Omental fat pad (tissue), 4 donors: ENCODE results near the gene OPCML. TPM values are rescaled to one million over a fixed set of nuclear protein-coding genes. Genes with fewer than 3 reads are reported as not detected.

ENCODE experiments used
- ATAC-seq: fragments of 150-250 bp; one replicate; pipeline ENCODE4 v1.9.1; 2016; ENCODE audit warnings: mild to moderate bottlenecking, moderate library complexity; ENCODE audit not compliant: low FRiP score
- DNase-seq: peaks from one replicate; pipeline ENCODE4 v3.0.0-alpha.2; 2019; ENCODE audit warnings: low spot score
- total RNA-seq, 4 donors: library from RNA; depleted of rRNA; stranded (reverse); fragments of >200 nt; gene quantifications; one replicate each; pipeline ENCODE4 v1.1.0, GENCODE V29; 2016
- TF ChIP-seq, protein P1 (sequence below), 3 donors: fragments of 450-650 bp; IDR thresholded peaks; one replicate each; pipeline ENCODE4 v1.5.1; 2016 to 2017; ENCODE audit warnings: antibody characterized with exemption in 3 of 3, mild to moderate bottlenecking in 3 of 3, moderate library complexity in 2 of 3

The OPCML gene
- total RNA-seq, 4 donors from 2014 or later, result 0.32 TPM; not detected in 3

DNA sequence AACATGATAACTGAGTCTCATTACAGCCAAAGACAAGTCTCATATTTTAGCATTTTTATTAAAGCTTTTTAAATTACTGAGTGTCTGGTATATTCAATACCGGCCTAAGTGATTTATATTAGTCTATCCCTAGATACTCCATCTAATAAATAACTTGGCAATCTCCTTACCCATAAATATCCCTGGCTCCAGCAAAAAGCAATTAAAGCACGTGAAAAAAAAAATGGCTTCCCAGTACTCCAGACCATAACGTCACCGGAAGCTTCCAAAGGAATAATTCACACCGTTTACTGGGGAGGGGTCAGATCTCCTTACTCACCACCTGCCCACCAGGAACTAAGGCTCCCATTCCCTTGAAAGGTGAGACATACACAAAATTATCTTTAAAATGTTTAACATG lies 988.3 kb downstream of the OPCML start:
- no peak for ATAC-seq
- DNase-seq, result no peak
- TF ChIP-seq, protein P1, sequence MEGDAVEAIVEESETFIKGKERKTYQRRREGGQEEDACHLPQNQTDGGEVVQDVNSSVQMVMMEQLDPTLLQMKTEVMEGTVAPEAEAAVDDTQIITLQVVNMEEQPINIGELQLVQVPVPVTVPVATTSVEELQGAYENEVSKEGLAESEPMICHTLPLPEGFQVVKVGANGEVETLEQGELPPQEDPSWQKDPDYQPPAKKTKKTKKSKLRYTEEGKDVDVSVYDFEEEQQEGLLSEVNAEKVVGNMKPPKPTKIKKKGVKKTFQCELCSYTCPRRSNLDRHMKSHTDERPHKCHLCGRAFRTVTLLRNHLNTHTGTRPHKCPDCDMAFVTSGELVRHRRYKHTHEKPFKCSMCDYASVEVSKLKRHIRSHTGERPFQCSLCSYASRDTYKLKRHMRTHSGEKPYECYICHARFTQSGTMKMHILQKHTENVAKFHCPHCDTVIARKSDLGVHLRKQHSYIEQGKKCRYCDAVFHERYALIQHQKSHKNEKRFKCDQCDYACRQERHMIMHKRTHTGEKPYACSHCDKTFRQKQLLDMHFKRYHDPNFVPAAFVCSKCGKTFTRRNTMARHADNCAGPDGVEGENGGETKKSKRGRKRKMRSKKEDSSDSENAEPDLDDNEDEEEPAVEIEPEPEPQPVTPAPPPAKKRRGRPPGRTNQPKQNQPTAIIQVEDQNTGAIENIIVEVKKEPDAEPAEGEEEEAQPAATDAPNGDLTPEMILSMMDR (IDR thresholded peaks at IDR 0.05), result no peak

DNA sequence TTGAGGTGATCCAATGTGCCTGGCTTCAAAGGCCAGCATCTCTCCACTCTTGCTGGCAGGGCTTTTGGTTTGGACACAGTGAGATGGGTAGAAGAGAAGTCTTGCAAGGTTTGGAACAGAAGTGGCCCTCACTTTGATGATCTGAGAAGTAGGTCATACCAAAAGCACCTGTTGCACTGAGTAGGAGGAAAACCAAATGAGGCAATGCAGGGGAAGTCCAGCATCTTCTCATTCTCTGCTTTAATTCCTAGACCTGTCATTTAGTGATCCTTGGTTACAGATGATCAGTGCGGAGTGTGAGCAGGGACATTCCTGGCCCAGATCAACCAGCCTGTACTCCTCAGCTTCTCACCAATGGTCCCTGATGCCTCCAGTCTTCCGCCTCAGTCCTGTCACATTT lies 990.5 kb downstream of the OPCML start:
- ATAC-seq (no peak), DNase-seq (no peak)
- TF ChIP-seq, protein P1 (IDR thresholded peaks at IDR 0.05), result no peak

DNA sequence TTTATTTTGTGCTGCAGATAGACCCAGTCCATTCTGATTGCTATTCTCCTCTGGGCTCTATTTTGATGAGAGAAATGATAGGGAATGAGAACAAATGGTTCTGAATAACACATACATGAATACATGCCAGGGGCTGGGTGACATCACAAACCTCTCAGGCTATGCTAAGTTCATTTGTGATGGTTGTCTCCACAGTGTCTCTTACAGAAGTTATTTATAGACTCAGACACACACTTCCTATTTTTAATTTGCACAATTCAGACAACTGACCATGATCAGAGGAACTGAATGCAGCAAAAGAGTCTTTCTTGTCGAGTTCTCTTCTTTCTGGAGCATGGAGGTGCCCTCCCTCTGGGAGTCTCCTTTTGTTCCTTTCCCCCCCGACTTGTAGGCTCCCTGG lies 991.7 kb downstream of the OPCML start:
- ATAC-seq, result no peak
- TF ChIP-seq, protein P1 (IDR thresholded peaks at IDR 0.05), result no peak
- DNase-seq, result no peak

DNA sequence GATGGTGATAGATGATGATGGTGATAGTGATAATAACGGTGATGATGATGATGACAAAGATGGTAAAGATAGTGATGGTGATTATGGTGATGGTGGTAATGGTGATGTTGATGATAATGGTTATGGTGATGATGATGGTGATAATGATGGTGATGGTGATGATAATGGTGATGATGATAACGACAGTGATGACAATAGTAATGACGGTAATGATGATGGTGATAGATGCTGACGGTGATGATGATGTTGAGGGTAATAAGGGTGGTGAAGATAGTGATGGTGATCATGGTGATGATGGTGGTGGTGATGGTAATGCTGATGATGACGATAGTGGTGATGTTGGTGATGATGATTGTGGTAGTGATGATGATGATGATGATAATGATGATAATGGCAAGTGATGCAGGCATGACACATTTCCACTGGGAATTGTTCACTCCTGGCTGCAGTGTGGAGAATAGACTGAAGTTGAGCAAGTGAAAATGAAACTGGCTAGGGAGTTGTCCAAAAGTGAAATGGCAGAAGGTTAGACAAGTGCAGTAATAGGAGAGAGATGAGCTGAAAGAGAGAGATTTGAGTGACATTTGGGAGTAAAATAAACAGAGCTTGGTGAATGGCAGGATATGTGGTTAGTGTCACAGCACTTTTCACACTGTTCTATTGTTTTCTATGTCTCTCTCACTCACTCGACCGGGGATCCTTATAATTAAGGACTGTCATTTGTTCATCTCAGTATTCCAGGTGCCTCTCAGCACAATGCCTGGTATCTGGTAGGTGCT lies 992.5 kb downstream of the OPCML start:
- DNase-seq, result no peak
- TF ChIP-seq, protein P1 (IDR thresholded peaks at IDR 0.05), result no peak
- no peak for ATAC-seq

DNA sequence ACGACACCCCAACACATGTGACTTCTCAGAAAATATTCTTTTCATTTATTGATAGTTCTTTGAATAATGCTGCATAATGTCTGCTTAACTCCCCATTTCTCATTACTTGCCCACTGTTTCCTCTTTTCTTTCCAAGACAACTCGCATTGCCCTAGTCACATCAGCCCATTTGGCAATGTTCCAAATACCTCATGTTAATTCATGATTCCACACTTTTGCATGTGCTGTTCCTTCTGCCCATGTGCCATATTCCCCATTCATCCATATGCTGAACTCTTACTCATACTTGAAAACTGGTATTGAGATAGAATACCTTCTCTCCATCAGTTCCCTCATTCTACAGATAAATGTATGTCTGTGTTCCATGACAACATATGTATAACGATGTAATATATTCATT lies 993.7 kb downstream of the OPCML start:
- DNase-seq, result no peak
- TF ChIP-seq, protein P1 (IDR thresholded peaks at IDR 0.05), result no peak
- ATAC-seq, result no peak

DNA sequence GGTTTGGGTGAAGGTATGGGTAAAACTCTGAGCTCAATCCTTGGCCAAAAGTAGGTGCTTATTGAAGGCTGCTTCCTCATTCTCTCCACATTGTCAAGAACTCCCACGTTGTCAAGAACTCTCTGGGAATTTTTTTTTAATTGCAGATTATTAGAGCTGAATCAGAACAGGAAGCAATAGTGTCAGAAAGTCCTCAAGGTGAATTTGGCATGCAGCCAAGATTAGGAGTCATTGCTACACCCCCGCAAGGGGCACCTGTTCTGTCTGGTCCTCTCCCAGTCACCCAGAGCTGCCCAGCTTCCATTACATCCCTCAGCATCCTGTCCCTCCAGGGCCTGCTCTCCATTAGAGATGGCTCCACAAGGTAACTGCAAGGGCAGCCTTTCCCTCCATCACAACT lies 996.5 kb downstream of the OPCML start:
- ATAC-seq (no peak), DNase-seq (no peak)
- TF ChIP-seq, protein P1 (IDR thresholded peaks at IDR 0.05), result no peak

DNA sequence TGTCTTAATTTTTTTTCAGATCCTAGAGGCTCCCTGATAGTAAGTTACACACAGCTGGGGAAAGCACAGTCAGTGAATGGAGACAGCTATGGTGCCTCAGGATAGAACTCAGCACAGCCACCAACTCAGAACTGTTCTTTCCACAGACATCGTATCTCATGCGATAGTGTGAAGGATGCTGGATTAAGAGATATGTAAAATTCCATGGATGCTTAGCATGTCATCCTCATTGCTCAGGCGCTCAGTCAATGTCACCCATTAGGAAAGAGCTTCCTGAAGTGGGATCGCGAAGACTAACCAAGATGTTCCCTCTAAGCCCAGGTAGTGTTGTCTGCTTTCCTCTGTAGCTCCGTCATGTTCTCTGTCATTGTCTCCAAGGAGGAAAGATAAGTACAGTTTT lies 1000.4 kb downstream of the OPCML start:
- no peak for DNase-seq
- ATAC-seq, result no peak
- TF ChIP-seq, protein P1 (IDR thresholded peaks at IDR 0.05), result no peak
